IPS-18c (cell line): ENCODE measurements around the gene RND1.
A peak's percentile ranks its signal among the peaks of the same experiment; 100 is the strongest.
"Not testable (repeated sequence)": the region's sequence is repeated elsewhere in the genome, so short reads cannot be mapped to it uniquely, and the experiment has no call there.

ENCODE experiments used
- H3K4me3 ChIP-seq: 2 replicates; pipeline ENCODE4 v1.7.0; 2013; ENCODE audit warnings: low read depth, mild to moderate bottlenecking, low read length, moderate library complexity; ENCODE audit not compliant: insufficient read depth
- H3K9me3 ChIP-seq: one replicate; pipeline ENCODE4 v1.6.1; 2013; ENCODE audit warnings: mild to moderate bottlenecking, low read length, moderate library complexity; ENCODE audit not compliant: control insufficient read depth, insufficient read depth

Gene RND1

GRCh38 chr12:48865281-48866051 is at the start of gene RND1:
Gene RND1, minus strand, starts transcription at chr12:48865870. Its CDS starts 103 bp downstream, at chr12:48865767.
- Histone ChIP-seq H3K4me3 (peak within 1 kb of the TSS; percentile 79), H3K9me3 (no peaks in the 10 kb centered on the region)

DNA sequence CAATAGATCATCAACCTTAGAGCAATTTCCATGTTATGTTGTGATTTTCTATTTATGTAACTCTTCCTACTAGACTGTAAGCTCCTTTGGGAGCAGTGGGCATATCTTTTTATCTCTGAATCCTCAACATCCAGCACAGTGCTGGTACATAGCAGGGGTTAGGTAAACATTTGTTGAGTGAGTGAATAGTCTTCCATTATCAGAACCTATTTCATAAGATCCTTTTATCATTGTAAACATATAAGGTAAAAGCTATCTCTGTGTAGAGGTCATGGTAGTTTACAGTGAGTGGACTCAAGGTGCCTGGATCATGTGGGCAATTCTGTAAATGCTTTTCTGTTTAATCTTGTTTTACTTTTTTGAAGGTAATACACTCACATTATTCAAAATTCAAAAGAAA is 44.5 kb upstream of the RND1 start:
- H3K9me3 ChIP-seq, result no peaks in the 10 kb centered on the region
- no peak overlapping the region for H3K4me3 ChIP-seq

DNA sequence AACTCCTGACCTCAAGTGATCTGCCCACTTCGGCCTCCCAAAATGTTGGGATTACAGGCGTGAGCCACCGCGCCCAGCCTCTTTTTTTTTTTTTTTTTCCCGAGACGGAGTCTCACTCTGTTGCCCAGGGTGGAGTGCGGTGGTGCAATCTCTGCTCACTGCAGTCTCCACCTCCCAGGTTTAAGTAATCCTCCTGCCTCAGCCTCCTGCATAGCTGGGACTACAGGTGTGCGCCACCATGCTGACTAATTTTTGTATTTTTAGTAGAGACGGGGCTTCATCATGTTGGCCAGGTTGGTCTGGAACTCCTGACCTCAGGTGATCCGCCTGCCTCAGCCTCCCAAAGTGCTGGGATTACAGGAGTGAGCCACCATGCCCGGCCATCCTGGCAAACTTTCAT is 44.0 kb upstream of the RND1 start:
- not testable (repeated sequence) for H3K4me3 ChIP-seq, H3K9me3 ChIP-seq

DNA sequence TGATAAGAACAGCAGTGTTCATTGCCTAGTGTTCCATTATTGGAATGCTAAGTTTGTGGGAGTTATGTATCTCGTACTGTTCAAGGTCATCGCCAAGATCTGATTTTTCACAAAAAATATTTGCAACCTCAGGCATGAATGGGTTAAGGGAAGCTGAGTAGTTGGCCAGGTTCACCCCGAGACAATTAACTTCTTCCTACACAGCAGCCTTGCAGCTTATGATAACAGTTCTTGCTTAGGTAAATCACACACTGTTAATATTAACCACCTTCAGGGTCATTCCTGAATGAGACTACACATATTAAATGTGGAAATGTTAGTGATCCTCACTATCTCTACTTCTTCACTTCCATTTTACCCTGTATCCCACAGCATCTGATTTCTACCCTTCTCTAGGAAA is 41.6 kb upstream of the RND1 start:
- Histone ChIP-seq H3K4me3 (no peak overlapping the region), H3K9me3 (no peaks in the 10 kb centered on the region)

DNA sequence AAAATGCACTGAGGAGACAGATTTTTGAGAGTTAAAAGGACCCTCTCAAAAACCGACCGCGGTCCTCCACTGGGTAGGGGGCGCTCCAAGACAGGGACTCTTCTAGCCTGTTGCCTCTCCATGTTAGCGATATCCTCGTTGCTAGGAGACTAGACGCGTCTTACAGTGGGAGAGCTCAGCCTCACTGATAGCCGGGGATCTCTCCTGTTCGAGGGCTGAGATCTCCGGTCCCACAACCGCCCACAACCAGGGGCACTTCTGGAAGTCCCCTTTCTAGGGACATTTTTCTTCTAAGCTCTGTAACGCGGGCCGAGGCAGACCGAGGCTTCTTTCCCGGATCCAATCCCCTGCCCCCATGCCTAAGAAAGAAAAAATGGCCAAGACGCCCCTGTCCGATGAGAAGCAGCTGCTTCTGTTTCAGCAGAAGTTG is 38.3 kb upstream of the RND1 start:
- peak overlapping the region; percentile 51; the same call in 1 of the 2 replicates for H3K4me3 ChIP-seq
- H3K9me3 ChIP-seq, result no peaks in the 10 kb centered on the region

DNA sequence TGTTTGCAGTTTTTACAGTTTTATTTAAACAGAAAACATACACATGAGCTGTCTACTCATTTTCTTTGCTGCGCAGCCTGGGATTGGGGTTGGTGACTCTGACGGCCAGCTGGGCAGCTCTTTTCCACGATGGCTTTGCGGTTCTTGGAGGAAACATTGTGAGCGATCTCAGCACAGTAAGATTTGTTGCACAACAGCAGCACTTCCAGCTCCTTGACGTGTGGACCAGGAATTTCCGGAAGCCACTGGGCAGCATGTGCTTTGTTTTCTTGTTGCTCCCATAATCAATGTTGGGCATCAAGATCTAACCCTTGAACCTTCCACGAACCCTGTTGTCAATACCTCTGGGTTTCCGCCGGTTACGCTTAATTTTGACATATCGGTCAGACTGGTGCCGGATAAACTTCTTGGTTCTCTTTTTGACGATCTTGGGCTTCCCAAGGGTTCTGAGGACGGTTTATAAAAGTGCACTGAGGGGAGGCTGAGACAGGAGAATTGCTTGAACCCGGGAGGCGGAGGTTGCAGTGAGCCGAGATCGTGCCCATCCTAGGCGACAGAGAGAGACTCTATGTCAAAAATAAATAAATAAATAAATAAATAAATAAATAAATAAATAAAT is 37.8 kb upstream of the RND1 start:
- no peaks in the 10 kb centered on the region for H3K9me3 ChIP-seq
- H3K4me3 ChIP-seq, result no peak overlapping the region

DNA sequence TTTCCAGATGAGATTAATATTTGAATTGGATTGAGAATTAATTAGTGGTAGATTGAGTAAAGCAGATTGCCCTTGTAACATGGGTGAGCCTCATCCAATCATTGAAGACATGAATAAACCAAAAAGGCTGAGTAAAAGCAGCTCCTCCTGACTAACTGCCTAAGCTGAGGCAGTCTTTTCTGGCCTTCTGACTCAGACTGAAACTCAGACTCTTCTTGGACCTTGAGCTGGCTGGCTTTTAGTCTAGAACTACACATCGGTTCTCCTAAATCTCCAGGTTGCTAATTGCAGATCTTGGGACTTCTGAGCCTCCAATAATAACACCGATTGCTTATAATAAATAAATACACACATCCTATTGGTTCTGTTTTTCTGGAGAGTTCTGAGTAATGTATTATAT is 35.6 kb upstream of the RND1 start:
- no peak overlapping the region for H3K4me3 ChIP-seq
- H3K9me3 ChIP-seq, result no peaks in the 10 kb centered on the region

- Histone ChIP-seq H3K4me3 (no peak overlapping the region), H3K9me3 (no peaks in the 10 kb centered on the region)
These were observed 34.0 kb upstream of the RND1 start for GRCh38 chr12:48899651-48900050.

DNA sequence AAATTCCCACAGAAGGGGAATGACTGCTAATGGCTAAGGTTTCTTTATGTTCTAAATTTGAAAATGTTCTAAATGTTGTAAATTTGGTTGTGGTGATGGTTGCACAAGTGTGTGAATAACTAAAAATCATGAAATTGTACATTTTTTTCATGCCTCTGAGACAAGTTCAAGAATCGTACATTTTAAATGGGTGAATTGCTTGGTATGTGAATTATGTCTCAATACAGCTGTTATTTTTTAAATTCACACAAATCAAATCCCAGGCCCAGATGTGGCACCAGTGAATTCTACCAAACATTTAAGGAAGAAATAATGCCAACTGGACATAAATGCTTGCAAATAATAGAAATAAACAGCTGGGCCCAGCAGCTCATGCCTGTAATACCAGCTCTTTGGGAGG is 28.6 kb upstream of the RND1 start:
- no peaks in the 10 kb centered on the region for H3K9me3 ChIP-seq
- no peak overlapping the region for H3K4me3 ChIP-seq

DNA sequence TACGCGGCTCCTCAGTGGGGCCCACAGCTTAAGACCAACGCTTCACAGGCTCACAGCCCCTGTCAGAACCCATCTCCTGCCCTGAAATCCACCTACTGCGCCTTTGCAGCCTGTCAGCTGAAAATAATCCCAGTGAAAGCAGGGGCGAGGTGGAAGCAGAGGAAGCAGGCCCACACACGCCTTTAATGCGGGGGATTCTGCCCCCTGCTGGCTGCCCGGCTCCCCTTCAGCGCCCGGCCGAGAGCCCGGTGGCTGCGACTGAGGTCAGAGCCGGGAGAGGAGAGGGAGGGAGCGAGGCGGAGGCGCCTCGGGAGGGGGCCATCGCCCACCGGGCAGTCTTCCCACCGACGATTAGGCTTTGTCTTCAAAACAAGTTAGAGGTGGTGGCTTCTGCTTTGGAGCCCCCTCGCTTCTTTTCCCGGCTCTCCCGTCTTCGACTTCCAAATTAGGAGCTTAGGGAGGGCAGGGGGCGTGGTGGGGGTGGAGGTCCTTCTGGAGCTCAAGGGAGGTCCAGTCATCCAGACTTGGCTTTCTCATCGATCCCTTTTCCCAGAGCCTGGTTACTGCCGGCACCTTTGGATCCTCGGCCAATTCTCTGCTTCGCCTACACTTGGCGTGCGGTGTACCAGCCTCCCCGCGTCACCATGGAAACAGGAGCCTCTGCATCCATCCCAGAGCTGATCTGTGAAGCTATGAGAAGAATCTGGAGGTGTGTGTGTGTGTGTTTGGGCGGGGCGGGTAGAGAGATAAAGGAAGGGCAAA is 25.2 kb upstream of the RND1 start:
- H3K4me3 ChIP-seq, result peak overlapping the region; percentile 47; the same call in 1 of the 2 replicates
- H3K9me3 ChIP-seq, result no peaks in the 10 kb centered on the region

DNA sequence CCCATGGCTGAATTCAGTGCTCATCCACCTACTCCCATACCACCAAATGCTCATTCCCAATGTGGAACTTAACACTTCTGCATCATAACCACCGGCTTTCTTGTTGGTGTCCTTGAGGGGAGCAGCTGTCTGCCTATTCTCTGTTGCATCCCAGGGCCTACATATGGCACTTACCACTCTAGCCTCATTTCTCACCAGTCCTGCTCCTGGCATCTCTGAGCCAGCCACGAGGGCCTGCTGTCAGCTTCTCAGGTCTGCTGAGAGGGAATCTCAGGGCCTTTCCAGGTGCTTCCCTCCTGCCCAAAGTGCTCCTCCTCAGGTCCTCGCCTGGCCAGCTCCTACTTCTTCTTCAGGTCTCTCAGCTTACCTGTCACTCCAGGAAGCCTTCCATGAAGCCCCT is 24.0 kb upstream of the RND1 start:
- no peak overlapping the region for H3K4me3 ChIP-seq

GRCh38 chr12:48883305-48884161 is 17.9 kb upstream of the RND1 start:
- no peaks in the 10 kb centered on the region for H3K9me3 ChIP-seq
- H3K4me3 ChIP-seq, result peak overlapping the region; percentile 5; the same call in 1 of the 2 replicates

More for the DNA sequence above, 24.0 kb upstream of the RND1 start:
- H3K9me3 ChIP-seq, result no peaks in the 10 kb centered on the region

DNA sequence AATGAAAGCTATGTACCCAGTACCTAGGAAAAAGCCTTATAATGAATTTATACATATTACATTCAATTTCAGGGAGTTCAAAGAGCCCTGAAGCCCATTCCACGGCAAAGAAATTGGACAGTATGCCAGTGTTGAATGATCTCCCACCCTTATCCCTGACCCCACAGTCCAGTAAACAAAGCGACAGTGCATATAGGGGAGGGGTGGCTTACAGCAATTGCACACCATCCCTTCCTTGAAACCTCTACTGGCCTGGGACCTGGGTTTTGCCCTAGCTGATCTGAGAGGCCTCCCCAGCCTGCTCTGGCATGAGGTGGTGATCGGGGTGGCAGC is 17.3 kb upstream of the RND1 start:
- H3K9me3 ChIP-seq, result no peaks in the 10 kb centered on the region
- no peak overlapping the region for H3K4me3 ChIP-seq

DNA sequence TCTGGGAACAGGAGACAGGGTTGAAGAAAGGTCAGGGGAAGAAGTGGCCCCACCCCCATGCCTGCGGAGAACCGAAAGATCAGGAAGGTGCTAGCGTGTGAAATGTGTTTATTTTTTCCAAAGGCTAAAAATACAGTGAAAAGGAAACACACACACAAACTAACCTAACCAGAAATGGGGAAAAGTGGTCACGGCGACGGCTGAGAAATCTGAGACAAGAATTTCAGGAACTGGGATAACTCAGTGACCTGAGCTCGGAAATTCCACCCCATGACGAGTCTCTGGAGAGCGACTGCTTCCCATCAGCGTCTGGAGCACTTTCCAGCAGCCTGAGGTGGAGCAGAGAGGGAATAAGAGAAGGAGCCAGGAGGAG is 16.6 kb upstream of the RND1 start:
- H3K4me3 ChIP-seq, result peak overlapping the region; percentile 34; the same call in 1 of the 2 replicates
- no peaks in the 10 kb centered on the region for H3K9me3 ChIP-seq

GRCh38 chr12:48881686-48882314 is 16.1 kb upstream of the RND1 start:
- Histone ChIP-seq H3K4me3 (no peak overlapping the region; the same call in 1 of the 2 replicates), H3K9me3 (no peaks in the 10 kb centered on the region)

GRCh38 chr12:48880647-48881046 is 15.0 kb upstream of the RND1 start:
- H3K4me3 ChIP-seq, result no peak overlapping the region
- H3K9me3 ChIP-seq, result no peaks in the 10 kb centered on the region

DNA sequence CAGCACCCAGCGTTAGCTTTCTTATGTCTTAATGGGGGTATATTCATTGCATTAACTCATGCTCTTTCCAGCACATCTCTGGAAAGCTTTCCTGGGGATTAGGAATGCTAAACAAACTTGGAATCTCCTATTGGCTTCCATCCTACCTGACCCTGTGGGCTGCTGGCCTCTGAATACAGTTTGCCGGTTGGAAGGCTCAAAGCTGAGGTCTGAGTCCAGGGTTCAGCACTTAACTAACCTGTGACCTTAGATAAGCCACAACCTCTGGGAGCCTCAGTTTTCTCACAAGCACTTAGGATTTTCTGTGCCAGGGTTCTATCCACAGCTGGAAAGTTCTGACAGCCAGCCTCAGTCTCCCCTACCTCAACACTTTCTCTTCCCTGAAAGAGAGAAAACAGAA is 12.9 kb upstream of the RND1 start:
- H3K4me3 ChIP-seq, result no peak overlapping the region
- H3K9me3 ChIP-seq, result no peaks in the 10 kb centered on the region
